ENCODE results near the gene DICER1.

DICER1 gene

DNA sequence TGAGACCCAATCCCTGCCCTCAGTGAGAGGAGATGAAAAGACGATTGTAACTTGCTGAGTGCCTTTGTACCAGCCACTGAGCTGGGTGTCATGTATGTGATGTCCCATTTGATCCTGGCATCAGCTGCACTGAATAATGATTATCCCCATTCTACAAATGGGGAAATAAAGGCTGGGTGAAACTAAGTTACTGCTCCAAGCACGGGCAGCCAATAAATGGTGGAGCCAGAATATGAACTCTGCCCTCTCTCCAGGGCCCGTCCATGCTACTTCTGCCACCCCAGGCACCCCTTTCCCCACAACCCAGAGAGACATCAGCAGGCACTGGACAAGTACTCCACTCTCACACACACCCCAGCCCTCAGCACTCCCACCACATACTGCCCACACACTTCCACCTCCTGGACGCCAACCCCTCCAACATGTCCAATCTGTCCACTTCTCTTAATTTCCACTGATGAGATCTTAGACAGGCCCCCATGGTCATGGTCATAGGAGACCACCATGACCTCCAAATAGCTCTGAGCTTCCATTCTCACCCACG lies 115.8 kb downstream of the DICER1 start:
- FAIRE-seq (no peak), DNase-seq (ENCODE audit: low spot score) (no peak)

DNA sequence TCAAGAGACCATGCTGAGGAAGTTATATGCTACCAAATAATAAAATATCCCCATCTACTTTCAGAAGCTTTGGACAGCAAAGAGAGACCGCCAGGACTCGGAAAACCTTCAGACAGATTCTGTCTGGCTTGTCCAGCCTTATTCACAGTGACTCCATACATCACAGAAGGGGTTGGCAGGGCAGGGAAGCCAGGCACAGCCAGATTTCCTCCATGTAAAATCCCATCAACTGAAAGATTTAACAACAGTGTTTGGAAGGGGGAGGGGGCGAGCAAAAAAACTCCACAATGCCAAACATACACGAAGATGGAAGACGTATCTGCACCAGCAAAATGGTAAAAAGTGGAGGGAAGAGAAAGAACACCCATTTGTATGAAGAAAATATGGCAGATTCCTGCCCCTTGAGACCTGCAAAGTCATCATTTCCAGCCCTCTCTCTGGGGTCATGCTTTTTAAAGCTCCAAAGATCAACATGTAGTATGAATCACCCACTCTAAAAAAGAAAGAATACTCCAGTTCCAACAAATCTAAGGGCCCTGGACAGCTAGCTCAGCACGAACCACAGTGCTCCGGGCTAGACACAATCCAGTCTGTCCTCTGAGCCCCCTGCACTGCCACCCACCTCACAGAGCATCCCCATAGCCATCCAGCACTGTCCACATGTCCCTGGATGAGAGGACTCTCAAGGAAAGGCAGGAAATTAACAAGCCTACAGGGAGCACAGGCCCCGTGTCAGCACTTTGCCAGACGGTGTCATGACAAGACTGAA lies 116.4 kb downstream of the DICER1 start:
- no peak for DNase-seq (ENCODE audit: low spot score)
- FAIRE-seq: no peak

DNA sequence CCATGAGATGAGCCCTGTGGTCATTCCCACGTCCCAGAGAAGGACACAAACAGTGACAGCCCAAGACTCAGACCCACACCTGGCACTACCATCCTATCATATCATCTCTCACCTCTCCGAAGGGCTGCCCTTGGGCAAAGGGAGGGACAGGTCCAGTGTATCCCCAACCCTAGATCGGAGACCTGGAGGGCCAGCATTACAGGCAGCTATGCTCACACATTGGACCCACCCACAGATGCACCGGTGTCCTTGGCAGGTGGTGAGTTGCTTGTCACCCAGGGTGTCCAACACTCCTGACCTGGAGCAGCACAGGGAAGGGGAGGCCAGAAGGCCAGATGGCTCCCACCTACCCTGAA lies 117.4 kb downstream of the DICER1 start:
- no peak for FAIRE-seq

DNA sequence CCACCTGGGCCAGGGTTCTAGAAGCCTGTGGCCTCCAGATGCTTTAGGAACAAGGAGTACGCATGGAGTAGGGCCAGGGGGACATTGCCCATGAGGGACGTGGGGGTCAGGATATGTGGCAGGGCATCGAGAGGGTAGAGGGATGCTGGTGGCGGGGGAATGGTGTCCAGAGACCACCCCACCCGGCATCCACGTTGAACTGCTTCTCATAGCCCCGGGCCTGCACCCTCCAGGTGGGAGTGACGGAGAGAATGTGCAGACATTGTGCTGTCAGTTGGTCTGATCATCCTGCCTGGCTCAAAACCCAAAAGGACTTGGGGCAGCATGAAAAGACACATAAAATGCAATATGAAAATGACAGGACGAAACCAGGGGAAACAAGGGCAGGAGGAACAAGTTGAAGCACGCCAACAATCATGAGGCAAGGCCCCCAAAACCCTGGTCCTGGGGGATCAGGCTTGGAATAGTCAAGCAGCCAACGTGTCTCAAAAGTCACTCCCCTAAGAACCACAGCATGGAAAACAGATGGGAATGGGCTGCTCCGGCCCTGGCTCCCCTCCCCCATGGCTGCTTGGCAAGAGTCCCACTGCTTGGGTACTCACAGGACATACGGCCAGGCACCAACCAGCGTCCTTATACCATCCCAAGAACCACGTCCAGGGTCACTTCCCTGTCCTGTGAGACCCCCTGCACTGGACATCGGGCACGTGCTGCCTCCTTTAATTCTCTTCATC lies 117.9 kb downstream of the DICER1 start:
- FAIRE-seq: no peak
- DNase-seq (ENCODE audit: low spot score): no peak

More for the DNA sequence above, 117.4 kb downstream of the DICER1 start:
- no peak for DNase-seq (ENCODE audit: low spot score)

DNA sequence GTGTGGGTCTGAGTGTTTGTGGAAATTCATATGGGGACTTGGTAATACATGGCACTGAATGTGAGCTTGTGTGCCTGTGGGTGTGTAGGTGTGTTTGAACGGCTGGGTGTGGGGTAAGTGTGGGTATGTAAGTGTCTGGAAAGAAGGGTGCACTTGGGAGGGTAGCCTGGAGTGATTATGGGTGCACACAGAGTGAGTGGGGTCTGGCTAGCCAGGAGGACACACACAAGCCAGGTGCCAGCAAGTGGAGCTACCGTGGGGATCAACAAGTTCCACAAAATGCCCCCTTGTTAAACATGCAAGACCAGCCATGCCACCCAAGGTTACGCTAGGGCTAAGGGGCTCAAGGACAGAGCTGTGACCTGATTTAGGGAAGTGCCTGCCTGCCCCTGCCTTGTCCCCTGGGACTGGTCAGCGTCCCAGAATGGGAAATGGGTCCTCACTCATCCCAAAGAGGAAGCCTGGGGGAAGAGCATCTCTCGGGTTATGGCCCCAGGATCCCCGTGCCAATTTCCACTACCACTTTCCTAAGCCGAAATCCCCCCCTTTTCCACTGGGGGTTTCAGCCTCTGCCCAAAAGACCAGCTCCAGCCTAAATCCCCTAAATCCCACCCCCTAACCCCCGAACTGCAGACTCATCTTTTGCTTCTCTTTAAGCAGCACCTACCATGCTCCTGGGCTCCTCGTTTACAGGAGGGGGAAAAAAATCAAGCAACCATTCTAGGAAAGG lies 118.6 kb downstream of the DICER1 start:
- DNase-seq (ENCODE audit: low spot score): no peak
- no peak for FAIRE-seq

DNA sequence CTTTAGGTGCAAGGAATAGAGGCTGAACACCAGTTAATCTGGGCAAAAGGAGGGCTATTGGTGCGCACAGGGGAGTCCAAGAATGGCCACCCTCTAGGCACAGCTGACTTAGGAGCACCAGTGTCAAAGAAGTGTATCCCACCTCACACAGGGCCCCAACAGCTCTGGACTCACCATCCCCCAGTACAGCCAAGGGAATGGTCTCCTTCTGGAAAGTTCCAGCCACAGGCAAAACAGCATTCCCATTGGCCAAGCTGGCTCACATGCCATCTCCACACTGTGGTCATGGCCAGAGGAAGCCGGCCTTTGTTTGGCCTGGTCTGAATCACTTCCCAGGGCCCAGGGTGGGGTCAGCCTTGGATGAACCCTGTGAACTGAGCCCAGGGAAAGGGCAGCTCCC lies 120.1 kb downstream of the DICER1 start:
- FAIRE-seq (no peak), DNase-seq (ENCODE audit: low spot score) (no peak)
